Measurements from ENCODE around the gene USP9Y.

Gene USP9Y

DNA sequence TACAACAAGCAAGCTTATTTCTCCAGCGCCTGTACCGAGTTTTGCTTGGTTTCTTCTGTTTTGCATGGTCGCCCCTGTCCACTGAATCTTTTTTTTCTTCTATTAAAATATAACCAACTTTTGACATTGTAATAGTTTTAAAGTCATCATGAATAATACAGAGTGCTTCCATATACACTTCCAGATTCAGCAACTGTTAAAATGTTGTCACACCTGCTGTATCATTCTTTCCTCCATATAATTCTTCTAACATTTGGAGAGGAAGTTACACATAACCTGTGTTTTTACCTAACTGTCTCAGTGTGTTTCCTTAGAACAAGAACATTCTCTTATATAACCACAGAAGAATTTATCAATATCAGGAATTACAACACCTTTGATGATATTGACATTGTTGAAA is 83.5 kb downstream of the USP9Y start:
- DNase-seq = no peak

GRCh38 chrY:12793999-12794398 is 93.0 kb downstream of the USP9Y start:
- DNase-seq = no peak

DNA sequence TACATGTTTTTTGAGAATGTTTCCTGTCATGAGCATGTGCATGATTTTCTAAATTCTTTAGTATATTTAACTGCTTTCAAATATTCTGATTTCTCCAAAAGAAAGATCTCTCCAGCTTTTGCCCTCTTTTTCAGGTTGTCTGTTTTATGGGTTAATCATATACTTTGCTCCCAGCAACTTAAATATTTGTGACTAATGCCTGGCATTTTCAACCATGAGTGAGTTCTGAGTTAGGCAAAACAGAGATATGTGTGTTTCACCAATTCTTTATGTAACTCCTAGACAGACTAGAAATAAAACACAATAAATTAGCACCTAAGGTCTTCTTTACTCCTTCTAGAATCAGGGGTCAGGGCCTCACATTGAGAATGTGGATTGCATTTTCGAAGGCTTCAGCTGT is 107.0 kb downstream of the USP9Y start:
- no peak for DNase-seq

- DNase-seq = peak; percentile 5
These were observed 108.0 kb downstream of the USP9Y start for GRCh38 chrY:12809034-12809433.

- DNase-seq = no peak
These were observed 122.4 kb downstream of the USP9Y start for GRCh38 chrY:12823408-12823807.

DNA sequence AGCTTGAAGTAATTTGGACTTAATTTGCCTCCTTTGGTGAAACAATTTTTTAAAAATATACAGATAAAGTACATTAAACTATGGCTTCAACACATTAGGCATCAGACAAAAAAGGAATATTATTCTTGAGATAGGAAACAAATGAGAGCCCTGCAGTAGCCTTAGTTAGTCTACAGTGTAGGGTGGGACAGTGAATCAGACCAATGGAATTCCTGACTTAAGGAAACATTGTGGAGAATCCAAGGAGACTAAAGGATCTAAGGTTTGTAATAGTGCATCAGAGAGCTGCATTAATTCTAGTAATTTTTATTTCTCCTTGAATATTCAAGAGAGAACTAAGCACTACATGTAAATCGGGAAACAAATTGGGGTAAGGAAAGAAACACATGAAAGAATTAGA is 125.8 kb downstream of the USP9Y start:
- DNase-seq = no peak

- DNase-seq = no peak
These were observed 132.3 kb downstream of the USP9Y start for GRCh38 chrY:12833284-12833683.

GRCh38 chrY:12837550-12837949 is 136.5 kb downstream of the USP9Y start:
- DNase-seq = no peak

DNA sequence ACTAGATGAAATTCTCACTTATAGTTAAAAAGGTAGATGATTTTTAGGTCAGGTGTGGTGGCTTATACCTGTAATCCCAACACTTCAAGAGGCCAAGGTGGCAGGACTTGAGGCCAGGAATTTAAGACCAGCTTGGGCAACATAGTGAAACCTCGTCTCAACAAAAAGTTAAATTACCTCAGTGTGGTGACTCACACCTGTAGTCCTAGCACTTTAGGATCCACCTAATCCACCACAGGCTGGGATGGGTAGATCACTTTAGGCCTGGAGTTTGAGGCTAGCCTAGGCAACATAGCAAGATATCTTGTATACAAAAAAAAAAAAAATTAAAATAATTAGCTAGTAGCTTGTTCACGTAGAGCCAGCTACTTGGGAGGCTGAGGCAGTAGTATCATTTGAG is 140.3 kb downstream of the USP9Y start:
- DNase-seq = no peak

GRCh38 chrY:12846793-12847192 is 145.8 kb downstream of the USP9Y start:
- no peak for DNase-seq

DNA sequence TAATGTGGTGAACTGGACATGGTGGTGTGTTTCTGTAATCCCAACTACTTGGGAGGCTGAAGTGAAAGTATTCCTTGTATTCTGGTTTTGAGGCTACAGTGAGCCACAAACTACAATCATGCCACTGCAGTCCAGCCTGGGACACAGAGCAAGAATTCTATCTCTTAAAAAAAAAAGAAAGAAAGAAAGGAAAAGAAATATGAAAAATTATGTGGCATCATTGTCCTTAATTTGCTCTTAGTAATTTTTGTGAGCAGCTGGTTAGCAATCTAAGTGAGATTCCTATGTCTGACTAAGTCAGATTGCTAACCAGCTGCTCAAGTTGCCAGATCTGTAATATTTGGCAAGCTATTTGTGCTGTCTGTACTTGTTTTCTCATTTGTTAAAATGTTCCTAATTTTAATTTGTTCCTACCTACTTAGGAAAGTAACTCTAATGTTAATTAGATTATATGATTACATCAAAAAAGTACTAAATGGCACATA is 154.8 kb downstream of the USP9Y start:
- no peak for DNase-seq

DNA sequence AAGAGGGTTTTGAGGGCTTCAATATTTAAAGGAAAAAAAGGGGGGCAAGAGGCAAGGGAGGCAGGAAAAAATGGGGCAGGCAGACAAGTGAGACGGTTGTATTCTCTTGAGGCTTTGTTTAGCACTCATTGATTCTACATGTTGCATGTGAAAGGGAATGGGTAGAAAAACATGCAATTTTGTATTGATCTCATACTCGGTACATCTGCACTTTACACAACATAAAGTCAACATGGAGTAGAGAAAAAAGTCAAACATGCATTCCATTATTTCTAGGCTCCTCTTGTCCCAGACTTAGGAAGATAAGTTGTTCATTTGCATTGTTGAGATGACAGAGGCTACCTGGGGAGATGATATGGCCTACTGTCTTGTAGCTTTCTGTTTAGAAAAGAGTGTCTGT is 166.9 kb downstream of the USP9Y start:
- no peak for DNase-seq

DNA sequence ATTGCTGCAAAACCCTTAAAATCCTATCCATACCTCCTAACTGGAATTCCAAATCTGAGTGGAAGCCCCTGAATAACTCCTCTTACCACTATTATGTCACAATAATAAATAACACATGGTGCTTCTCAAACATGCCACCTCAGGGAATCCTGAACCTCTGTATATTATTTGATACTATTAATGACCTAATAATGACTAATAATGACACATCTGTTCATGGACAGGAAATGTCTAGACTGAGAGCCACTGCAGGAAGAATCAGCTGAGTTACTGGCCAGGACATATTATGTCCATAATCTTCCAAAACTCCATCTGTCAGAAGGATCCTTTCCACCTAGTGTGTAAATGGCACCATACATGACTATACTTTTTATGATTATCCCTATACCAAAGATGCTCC is 195.9 kb downstream of the USP9Y start:
- no peak for DNase-seq

DNA sequence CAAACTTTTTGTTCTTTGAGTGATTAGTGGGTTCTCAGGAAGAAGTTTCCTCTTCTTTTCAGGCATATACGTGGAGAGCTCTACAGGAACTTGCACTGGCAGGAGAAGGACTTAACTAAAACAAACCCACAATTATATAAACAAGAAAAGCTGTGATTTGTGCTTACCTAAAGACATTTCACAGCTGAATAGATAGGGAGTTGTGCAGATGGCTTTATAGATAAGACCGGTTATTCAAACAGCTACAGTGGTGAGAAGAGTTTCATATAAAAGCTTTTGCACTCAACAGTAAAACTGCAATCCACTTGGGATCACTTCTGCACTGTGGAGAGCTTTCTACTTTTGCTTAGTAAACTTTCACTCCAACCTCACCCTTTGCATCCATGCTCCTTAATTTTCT is 197.6 kb downstream of the USP9Y start:
- no peak for DNase-seq

DNA sequence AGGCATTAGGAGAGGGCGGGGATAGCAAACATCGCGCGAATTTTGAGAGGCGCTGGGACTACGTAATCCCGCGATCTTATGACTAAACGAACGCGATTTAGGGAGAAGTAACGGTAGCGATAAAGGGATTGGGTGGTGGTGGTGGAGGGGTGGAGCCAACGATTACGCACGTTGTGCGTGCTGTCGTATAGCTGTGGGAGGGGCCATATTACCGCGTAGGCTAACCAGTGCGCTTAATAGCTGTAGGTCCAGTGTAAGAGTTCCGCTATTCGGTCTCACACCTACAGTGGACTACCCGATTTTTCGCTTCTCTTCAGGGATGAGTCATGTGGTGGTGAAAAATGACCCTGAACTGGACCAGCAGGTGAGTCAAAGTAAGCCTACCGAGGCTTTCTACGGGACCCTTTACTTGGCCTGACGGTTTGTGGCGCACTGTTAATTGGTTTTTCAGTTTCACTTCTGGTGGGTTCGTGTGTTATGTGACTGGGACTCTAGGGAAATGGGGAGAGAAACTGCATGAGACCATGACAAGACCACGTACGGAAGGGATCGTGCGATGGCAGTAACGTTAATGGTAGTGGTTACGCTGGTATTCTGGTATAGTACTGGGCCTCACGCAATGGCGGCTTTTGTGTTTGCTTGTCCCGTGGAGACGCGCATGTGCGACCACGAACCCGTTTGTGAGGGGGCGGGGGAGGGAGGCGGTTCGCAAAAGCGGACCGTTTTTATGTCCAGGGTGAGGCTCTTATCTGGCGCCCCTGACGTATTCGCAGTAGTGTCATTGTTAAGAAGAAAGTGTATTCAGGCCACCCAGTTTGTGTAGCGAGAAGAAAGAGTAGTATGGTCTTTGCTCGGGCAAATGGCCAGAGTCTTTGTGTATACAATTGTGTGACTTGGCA is 203.8 kb downstream of the USP9Y start, which contains the start of gene DDX3Y:
TSS of gene DDX3Y (plus strand) at position 251 of the 899 bp plus-strand sequence. CDS start at position 320, 69 bp downstream.
- DNase-seq = peak; percentile 88

DNA sequence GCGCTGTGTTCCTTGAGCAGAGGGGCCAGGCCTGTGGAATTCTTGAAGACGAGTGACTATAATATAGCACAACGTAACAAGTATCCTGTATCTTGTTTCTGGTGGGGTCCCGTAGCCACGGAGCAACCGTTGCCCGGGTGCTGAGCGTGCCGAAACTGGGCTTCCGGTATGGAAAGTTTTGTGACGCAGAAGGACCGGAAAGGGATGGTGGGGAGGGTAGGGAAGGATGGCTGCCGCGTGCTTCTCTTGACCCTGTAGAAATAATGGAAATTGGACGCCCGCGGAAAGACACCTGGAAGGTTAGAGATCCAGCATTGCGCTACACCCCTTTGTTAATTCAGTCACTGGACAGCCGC is 204.5 kb downstream of the USP9Y start:
- peak; percentile 73 for DNase-seq

GRCh38 chrY:12905895-12906294 is 204.9 kb downstream of the USP9Y start:
- no peak for DNase-seq
